GM23338 (cell line): ENCODE measurements around the gene SUB1. TPM values are rescaled to one million over a fixed set of nuclear protein-coding genes. Genes with fewer than 3 reads are reported as not detected.

Experiments used
- JUNB ChIP-seq: IDR thresholded peaks from one replicate; pipeline ENCODE4 v1.6.1; 2016; ENCODE audit warnings: antibody characterized with exemption; ENCODE audit not compliant: unreplicated experiment
- NANOG ChIP-seq: IDR thresholded peaks from 2 replicates; pipeline ENCODE4 v1.6.1; 2016; ENCODE audit warnings: antibody characterized with exemption, borderline replicate concordance
- POLR2AphosphoS5 ChIP-seq: IDR thresholded peaks from 2 replicates; pipeline ENCODE4 v1.6.1; 2016; ENCODE audit warnings: antibody characterized with exemption, low read depth
- STAT1 ChIP-seq: IDR thresholded peaks from one replicate; pipeline ENCODE4 v1.6.1; 2016; ENCODE audit warnings: antibody characterized with exemption; ENCODE audit not compliant: unreplicated experiment
- ZNF331 ChIP-seq: fragments of 250-450 bp; sonication (Bioruptor Pico); IDR thresholded peaks from 2 replicates; pipeline ENCODE4 v1.5.0; 2020; ENCODE audit warnings: low read depth, mild to moderate bottlenecking, moderate library complexity
- polyA plus RNA-seq: library from polyadenylated mRNA; unstranded; fragments of >200 nt; fragmentation: Nextera tagmentation; extraction: Ambion mirVana; gene quantifications from 2 replicates; pipeline ENCODE4 v1.2.1, GENCODE V29; 2016
- total RNA-seq: library from RNA; depleted of rRNA; stranded (reverse); fragments of >200 nt; shearing (Covaris generic); gene quantifications from 2 replicates; pipeline ENCODE4 v1.2.3, GENCODE V29; 2014
- TF ChIP-seq, protein P1 (sequence below): fragments of 250-450 bp; sonication (Bioruptor Pico); IDR thresholded peaks from 2 replicates; pipeline ENCODE4 v1.5.0; 2020; ENCODE audit warnings: mild to moderate bottlenecking, moderate library complexity
- TF ChIP-seq, protein P2 (sequence below): IDR thresholded peaks from 2 replicates; pipeline ENCODE4 v1.6.1; 2016; ENCODE audit warnings: antibody characterized with exemption
- TF ChIP-seq, protein P3 (sequence below), 2 experiments: fragments of 200-600 bp in 1 of 2; sonication (generic) in 1 of 2; conservative IDR thresholded peaks; 2 replicates each; pipeline versions ENCODE4 v1.5.1 to v1.6.1; 2016 to 2017; ENCODE audit warnings: antibody characterized with exemption in 2 of 2, low read depth in 2 of 2, mild to moderate bottlenecking in 2 of 2, moderate library complexity in 1 of 2

Gene SUB1
- total and polyA plus RNA-seq, 2 experiments from 2014 or later: 365 to 1,041 TPM

DNA sequence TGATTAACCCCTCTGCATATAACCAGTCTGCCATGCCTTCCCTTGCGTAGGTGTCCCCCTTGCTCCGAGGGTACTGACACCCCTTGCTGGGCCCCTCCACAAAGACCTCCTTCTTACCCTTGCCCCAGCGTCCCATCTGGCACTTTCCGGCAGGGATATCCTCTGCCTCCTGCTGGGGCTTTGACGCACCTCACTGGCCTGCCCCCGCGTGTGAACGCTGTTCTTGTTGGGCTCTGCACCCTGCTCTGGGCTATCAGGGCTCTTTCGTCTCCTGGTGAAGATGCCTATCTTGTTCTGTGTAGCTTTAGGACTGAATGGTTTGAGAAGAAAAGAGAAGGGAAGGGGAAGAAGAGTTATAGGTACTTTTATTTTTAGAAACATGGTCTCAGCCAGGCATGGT lies 53.0 kb downstream of the SUB1 start (continued):
- TF ChIP-seq, protein P1, sequence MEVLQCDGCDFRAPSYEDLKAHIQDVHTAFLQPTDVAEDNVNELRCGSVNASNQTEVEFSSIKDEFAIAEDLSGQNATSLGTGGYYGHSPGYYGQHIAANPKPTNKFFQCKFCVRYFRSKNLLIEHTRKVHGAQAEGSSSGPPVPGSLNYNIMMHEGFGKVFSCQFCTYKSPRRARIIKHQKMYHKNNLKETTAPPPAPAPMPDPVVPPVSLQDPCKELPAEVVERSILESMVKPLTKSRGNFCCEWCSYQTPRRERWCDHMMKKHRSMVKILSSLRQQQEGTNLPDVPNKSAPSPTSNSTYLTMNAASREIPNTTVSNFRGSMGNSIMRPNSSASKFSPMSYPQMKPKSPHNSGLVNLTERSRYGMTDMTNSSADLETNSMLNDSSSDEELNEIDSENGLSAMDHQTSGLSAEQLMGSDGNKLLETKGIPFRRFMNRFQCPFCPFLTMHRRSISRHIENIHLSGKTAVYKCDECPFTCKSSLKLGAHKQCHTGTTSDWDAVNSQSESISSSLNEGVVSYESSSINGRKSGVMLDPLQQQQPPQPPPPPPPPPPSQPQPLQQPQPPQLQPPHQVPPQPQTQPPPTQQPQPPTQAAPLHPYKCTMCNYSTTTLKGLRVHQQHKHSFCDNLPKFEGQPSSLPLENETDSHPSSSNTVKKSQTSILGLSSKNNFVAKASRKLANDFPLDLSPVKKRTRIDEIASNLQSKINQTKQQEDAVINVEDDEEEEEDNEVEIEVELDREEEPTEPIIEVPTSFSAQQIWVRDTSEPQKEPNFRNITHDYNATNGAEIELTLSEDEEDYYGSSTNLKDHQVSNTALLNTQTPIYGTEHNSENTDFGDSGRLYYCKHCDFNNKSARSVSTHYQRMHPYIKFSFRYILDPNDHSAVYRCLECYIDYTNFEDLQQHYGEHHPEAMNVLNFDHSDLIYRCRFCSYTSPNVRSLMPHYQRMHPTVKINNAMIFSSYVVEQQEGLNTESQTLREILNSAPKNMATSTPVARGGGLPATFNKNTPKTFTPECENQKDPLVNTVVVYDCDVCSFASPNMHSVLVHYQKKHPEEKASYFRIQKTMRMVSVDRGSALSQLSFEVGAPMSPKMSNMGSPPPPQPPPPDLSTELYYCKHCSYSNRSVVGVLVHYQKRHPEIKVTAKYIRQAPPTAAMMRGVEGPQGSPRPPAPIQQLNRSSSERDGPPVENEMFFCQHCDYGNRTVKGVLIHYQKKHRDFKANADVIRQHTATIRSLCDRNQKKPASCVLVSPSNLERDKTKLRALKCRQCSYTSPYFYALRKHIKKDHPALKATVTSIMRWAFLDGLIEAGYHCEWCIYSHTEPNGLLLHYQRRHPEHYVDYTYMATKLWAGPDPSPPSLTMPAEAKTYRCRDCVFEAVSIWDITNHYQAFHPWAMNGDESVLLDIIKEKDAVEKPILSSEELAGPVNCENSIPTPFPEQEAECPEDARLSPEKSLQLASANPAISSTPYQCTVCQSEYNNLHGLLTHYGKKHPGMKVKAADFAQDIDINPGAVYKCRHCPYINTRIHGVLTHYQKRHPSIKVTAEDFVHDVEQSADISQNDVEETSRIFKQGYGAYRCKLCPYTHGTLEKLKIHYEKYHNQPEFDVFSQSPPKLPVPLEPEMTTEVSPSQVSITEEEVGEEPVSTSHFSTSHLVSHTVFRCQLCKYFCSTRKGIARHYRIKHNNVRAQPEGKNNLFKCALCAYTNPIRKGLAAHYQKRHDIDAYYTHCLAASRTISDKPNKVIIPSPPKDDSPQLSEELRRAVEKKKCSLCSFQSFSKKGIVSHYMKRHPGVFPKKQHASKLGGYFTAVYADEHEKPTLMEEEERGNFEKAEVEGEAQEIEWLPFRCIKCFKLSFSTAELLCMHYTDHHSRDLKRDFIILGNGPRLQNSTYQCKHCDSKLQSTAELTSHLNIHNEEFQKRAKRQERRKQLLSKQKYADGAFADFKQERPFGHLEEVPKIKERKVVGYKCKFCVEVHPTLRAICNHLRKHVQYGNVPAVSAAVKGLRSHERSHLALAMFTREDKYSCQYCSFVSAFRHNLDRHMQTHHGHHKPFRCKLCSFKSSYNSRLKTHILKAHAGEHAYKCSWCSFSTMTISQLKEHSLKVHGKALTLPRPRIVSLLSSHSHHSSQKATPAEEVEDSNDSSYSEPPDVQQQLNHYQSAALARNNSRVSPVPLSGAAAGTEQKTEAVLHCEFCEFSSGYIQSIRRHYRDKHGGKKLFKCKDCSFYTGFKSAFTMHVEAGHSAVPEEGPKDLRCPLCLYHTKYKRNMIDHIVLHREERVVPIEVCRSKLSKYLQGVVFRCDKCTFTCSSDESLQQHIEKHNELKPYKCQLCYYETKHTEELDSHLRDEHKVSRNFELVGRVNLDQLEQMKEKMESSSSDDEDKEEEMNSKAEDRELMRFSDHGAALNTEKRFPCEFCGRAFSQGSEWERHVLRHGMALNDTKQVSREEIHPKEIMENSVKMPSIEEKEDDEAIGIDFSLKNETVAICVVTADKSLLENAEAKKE (CRISPR knock-in tag): no peak
- TF ChIP-seq POLR2AphosphoS5: no peak
- TF ChIP-seq, protein P2, sequence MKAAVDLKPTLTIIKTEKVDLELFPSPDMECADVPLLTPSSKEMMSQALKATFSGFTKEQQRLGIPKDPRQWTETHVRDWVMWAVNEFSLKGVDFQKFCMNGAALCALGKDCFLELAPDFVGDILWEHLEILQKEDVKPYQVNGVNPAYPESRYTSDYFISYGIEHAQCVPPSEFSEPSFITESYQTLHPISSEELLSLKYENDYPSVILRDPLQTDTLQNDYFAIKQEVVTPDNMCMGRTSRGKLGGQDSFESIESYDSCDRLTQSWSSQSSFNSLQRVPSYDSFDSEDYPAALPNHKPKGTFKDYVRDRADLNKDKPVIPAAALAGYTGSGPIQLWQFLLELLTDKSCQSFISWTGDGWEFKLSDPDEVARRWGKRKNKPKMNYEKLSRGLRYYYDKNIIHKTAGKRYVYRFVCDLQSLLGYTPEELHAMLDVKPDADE: no peak
- TF ChIP-seq NANOG: no peak
- TF ChIP-seq STAT1: no peak
- no peak for TF ChIP-seq JUNB
- TF ChIP-seq ZNF331 (CRISPR knock-in tag): no peak
- TF ChIP-seq, protein P3, sequence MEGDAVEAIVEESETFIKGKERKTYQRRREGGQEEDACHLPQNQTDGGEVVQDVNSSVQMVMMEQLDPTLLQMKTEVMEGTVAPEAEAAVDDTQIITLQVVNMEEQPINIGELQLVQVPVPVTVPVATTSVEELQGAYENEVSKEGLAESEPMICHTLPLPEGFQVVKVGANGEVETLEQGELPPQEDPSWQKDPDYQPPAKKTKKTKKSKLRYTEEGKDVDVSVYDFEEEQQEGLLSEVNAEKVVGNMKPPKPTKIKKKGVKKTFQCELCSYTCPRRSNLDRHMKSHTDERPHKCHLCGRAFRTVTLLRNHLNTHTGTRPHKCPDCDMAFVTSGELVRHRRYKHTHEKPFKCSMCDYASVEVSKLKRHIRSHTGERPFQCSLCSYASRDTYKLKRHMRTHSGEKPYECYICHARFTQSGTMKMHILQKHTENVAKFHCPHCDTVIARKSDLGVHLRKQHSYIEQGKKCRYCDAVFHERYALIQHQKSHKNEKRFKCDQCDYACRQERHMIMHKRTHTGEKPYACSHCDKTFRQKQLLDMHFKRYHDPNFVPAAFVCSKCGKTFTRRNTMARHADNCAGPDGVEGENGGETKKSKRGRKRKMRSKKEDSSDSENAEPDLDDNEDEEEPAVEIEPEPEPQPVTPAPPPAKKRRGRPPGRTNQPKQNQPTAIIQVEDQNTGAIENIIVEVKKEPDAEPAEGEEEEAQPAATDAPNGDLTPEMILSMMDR (conservative IDR thresholded peaks at IDR 0.05; ENCODE audit: low read depth in 2 of 2): no peak
